B cell (primary cell): Measurements from ENCODE around the gene NCOA1. TPM values are rescaled to one million over a fixed set of nuclear protein-coding genes. Genes with fewer than 3 reads are reported as not detected.
"Not testable (repeated sequence)": the region's sequence is repeated elsewhere in the genome, so short reads cannot be mapped to it uniquely, and the experiment has no call there.

Source experiments
- ATAC-seq: fragments of 200-7000 bp; cut with Tn5 transposase; one replicate; pipeline ENCODE4 v1.10.0; 2021; ENCODE audit warnings: low read depth, mild to moderate bottlenecking, moderate number of reproducible peaks, moderate library complexity
- CTCF ChIA-PET: fragments of 350-600 bp; sonication (Branson Sonifier 250); formaldehyde crosslinking; loops from one replicate; lab custom pipeline; 2021; ENCODE audit warnings: antibody characterized with exemption, inconsistent platforms; lab: Charles Lee
- POLR2A ChIA-PET: fragments of 350-600 bp; sonication (Branson Sonifier 250); formaldehyde crosslinking; loops from one replicate; lab custom pipeline; 2021; ENCODE audit warnings: antibody characterized with exemption; lab: Charles Lee
- DNase-seq: peaks from one replicate; pipeline ENCODE4 v3.0.0; 2013
- H2AFZ ChIP-seq: 2 replicates; pipeline ENCODE4 v1.6.1; 2012; ENCODE audit warnings: mild to moderate bottlenecking, low read depth, low read length; ENCODE audit not compliant: insufficient read depth, poor library complexity, severe bottlenecking
- H3K27ac ChIP-seq, 2 donors: 1 replicate in 1 of 2; 2 replicates in 1 of 2; pipeline ENCODE4 v1.5.1; 2012 to 2013; ENCODE audit warnings: low read length in 2 of 2, mild to moderate bottlenecking in 2 of 2, moderate library complexity in 1 of 2
- H3K27me3 ChIP-seq, 4 experiments: fragments of 200-600 bp in 1 of 4; sonication (generic) in 1 of 4; replicated peaks in 1 of 4; 1 replicate in 2 of 4; 2 replicates in 2 of 4; pipeline versions ENCODE4 v1.6.1 to v1.7.0; 2013 to 2016; ENCODE audit warnings: low read length in 3 of 4, mild to moderate bottlenecking in 2 of 4, mixed read lengths in 1 of 4, moderate library complexity in 1 of 4; ENCODE audit not compliant: insufficient read depth in 4 of 4, control insufficient read depth in 3 of 4; ENCODE audit errors: control extremely low read depth in 1 of 4
- H3K36me3 ChIP-seq, 2 experiments: replicated peaks in 1 of 2; 1 replicate in 1 of 2; 2 replicates in 1 of 2; pipeline versions ENCODE4 v1.6.1 to v1.7.1; 2013; ENCODE audit warnings: low read length in 1 of 2; ENCODE audit not compliant: insufficient read depth in 2 of 2, control insufficient read depth in 1 of 2; ENCODE audit errors: control extremely low read depth in 1 of 2, extremely low read depth in 1 of 2
- H3K4me1 ChIP-seq, 2 donors: fragments of 200-600 bp in 1 of 2; sonication (generic) in 1 of 2; 1 replicate in 1 of 2; 2 replicates in 1 of 2; pipeline versions ENCODE4 v1.5.1 to v1.6.1; 2013 to 2017; ENCODE audit warnings: low read length in 2 of 2; ENCODE audit not compliant: control insufficient read depth in 2 of 2, insufficient read depth in 2 of 2
- H3K4me2 ChIP-seq: replicated peaks from 2 replicates; pipeline ENCODE3; 2012; ENCODE audit warnings: mild to moderate bottlenecking, low read depth, low read length; ENCODE audit not compliant: poor library complexity, severe bottlenecking
- H3K4me3 ChIP-seq, 5 experiments: fragments of 200-600 bp in 1 of 5; sonication (generic) in 1 of 5; 1 replicate in 3 of 5; 2 replicates in 2 of 5; pipeline versions ENCODE4 v1.5.1 to v1.7.0; 2011 to 2016; ENCODE audit warnings: low read length in 4 of 5, mild to moderate bottlenecking in 4 of 5, low read depth in 2 of 5, control low read depth in 1 of 5, moderate library complexity in 1 of 5; ENCODE audit not compliant: insufficient read depth in 1 of 5; ENCODE audit errors: control extremely low read depth in 1 of 5, extremely low read depth in 1 of 5
- H3K79me2 ChIP-seq: fragments of 200-600 bp; sonication (generic); one replicate; pipeline ENCODE4 v1.6.0; 2016; ENCODE audit warnings: low read length; ENCODE audit not compliant: control insufficient read depth, insufficient read depth
- H3K9ac ChIP-seq: fragments of 200-600 bp; sonication (generic); 2 replicates; pipeline ENCODE4 v1.6.1; 2017; ENCODE audit warnings: mild to moderate bottlenecking, low read length, moderate library complexity
- H3K9me3 ChIP-seq, 3 donors: one replicate each; pipeline versions ENCODE4 v1.6.1 to v1.7.1; 2013; ENCODE audit warnings: low read length in 2 of 3; ENCODE audit not compliant: control insufficient read depth in 2 of 3, insufficient read depth in 1 of 3; ENCODE audit errors: control extremely low read depth in 1 of 3
- H4K20me1 ChIP-seq: 2 replicates; pipeline ENCODE4 v1.6.0; 2012; ENCODE audit warnings: mild to moderate bottlenecking, low read length; ENCODE audit not compliant: insufficient read depth, control insufficient read depth, poor library complexity, severe bottlenecking
- H3K27ac Mint-ChIP-seq: one replicate; pipeline ENCODE4 v1.8.0; 2021; ENCODE audit warnings: mixed read lengths
- H3K27me3 Mint-ChIP-seq: one replicate; pipeline ENCODE4 v1.8.0; 2021; ENCODE audit warnings: mixed read lengths
- H3K4me1 Mint-ChIP-seq: one replicate; pipeline ENCODE4 v1.8.0; 2021; ENCODE audit warnings: mixed read lengths
- H3K4me3 Mint-ChIP-seq: one replicate; pipeline ENCODE4 v1.8.0; 2021; ENCODE audit warnings: mixed read lengths
- H3K9me3 Mint-ChIP-seq: one replicate; pipeline ENCODE4 v1.8.0; 2022; ENCODE audit warnings: mixed read lengths; ENCODE audit not compliant: insufficient read depth
- CTCF ChIP-seq: fragments of 200-600 bp; IDR thresholded peaks from one replicate; pipeline ENCODE4 v1.8.0; 2022; ENCODE audit warnings: antibody characterized with exemption, mild to moderate bottlenecking
- EZH2 ChIP-seq: IDR thresholded peaks from 2 replicates; pipeline ENCODE4 v1.6.1; 2012; ENCODE audit warnings: borderline replicate concordance, low read depth, mild to moderate bottlenecking, moderate library complexity, low read length; ENCODE audit not compliant: insufficient read depth, poor library complexity, severe bottlenecking
- WGBS: methylation state at CpG from one replicate; pipeline ENCODE4 v1.1.5; 2013; ENCODE audit warnings: missing lambda C conversion rate; ENCODE audit not compliant: insufficient coverage; 5-methylcytosine and 5-hydroxymethylcytosine counted together
- intact Hi-C: fragments of 100-400 bp; cut with micrococcal nuclease; formaldehyde crosslinking; loops from one replicate; pipeline ENCODE4 v1.10.0; 2022
- polyA plus RNA-seq: library from polyadenylated mRNA; depleted of rRNA; stranded (reverse); fragments of >200 nt; gene quantifications from 2 replicates; pipeline ENCODE4 v1.2.3, GENCODE V29; 2012
- total RNA-seq, 2 donors: library from RNA; stranded (reverse); fragments of 120-200 nt in 1 of 2; gene quantifications; 1 replicate in 1 of 2; 2 replicates in 1 of 2; pipeline versions ENCODE4 v1.2.3 to v1.2.4, GENCODE V29; 2013 to 2022

Gene NCOA1
- total and polyA plus RNA-seq, 2 donors (not counting 1 experiment from before 2014, with no cell fraction given), result 11.6 to 49.1 TPM

GRCh38 chr2:24580561-24580960 is 89.5 kb downstream of the NCOA1 start:
- Mint-ChIP-seq H3K9me3 (peaks cover 2% of the 10 kb centered on the region), H3K27ac (no peak overlapping the region), H3K4me1 (peaks cover 60% of the 10 kb centered on the region), H3K4me3 (no peak overlapping the region), H3K27me3 (no peaks in the 10 kb centered on the region)
- Histone ChIP-seq H3K27ac (no peak overlapping the region), H3K4me3 (no peak overlapping the region), H2AFZ (no peak overlapping the region), H4K20me1 (peaks cover 25% of the 10 kb centered on the region), H3K27me3 (no peaks in the 10 kb centered on the region), H3K36me3 (peaks cover 0 to 2% of the 10 kb centered on the region in 2 experiments), H3K79me2 (peaks cover 39% of the 10 kb centered on the region), H3K9ac (no peak overlapping the region), H3K4me2 (no peak overlapping the region), H3K4me1 (peaks cover 12 to 20% of the 10 kb centered on the region in 2 donors), H3K9me3 (peaks cover 0 to 4% (median 0%) of the 10 kb centered on the region in 3 donors)
- CTCF ChIA-PET, result interaction anchor here (1.3 kb wide), 1 partner anchor 16 kb away, joined by 4 read pairs; no protein-coding TSS in a partner anchor
- no peak for ATAC-seq
- no peak for TF ChIP-seq EZH2
- no peak for TF ChIP-seq CTCF
- no peak for DNase-seq
- intact Hi-C loops, result no loop called here
- POLR2A ChIA-PET, result no interaction called here
- 100% methylated on average over 1 of the region's 1 CpG for WGBS

GRCh38 chr2:24581971-24582370 is 90.9 kb downstream of the NCOA1 start:
- POLR2A ChIA-PET, result not testable (repeated sequence)

More at GRCh38 chr2:24581971-24582370, 90.9 kb downstream of the NCOA1 start:
- H3K27ac ChIP-seq, H3K9ac ChIP-seq, DNase-seq, H3K9me3 Mint-ChIP-seq, CTCF ChIA-PET, ATAC-seq, H3K27ac Mint-ChIP-seq, intact Hi-C loops, H3K9me3 ChIP-seq, H3K27me3 ChIP-seq, H2AFZ ChIP-seq, H3K4me3 Mint-ChIP-seq, H3K27me3 Mint-ChIP-seq, H3K4me2 ChIP-seq, H3K4me3 ChIP-seq, H3K36me3 ChIP-seq: not testable (repeated sequence)
- H3K4me1 Mint-ChIP-seq, result peaks cover 57% of the 10 kb centered on the region
- Histone ChIP-seq H4K20me1 (peaks cover 14% of the 10 kb centered on the region), H3K79me2 (peaks cover 35% of the 10 kb centered on the region), H3K4me1 (peaks cover 20 to 27% of the 10 kb centered on the region in 2 donors)
- no CpG with 5 or more reads among the region's 1 CpG for WGBS
